GM21529 (cell line): Measurements from ENCODE around the gene TRPM8.

ENCODE experiments used
- ATAC-seq: cut with Tn5 transposase; IDR thresholded peaks from one replicate; pipeline ENCODE4 v1.9.1; 2021; ENCODE audit not compliant: unreplicated experiment

TRPM8 gene

GRCh38 chr2:234038076-234038802 is 121.1 kb downstream of the TRPM8 start:
- ATAC-seq: no peak

- no peak for ATAC-seq
These were observed 127.0 kb downstream of the TRPM8 start for GRCh38 chr2:234044157-234044556.

- no peak for ATAC-seq
These were observed 129.3 kb downstream of the TRPM8 start for GRCh38 chr2:234046521-234046920.

- ATAC-seq: no peak
These were observed 130.2 kb downstream of the TRPM8 start for GRCh38 chr2:234047361-234047760.

- ATAC-seq: no peak
These were observed 130.9 kb downstream of the TRPM8 start for GRCh38 chr2:234048049-234048448.

DNA sequence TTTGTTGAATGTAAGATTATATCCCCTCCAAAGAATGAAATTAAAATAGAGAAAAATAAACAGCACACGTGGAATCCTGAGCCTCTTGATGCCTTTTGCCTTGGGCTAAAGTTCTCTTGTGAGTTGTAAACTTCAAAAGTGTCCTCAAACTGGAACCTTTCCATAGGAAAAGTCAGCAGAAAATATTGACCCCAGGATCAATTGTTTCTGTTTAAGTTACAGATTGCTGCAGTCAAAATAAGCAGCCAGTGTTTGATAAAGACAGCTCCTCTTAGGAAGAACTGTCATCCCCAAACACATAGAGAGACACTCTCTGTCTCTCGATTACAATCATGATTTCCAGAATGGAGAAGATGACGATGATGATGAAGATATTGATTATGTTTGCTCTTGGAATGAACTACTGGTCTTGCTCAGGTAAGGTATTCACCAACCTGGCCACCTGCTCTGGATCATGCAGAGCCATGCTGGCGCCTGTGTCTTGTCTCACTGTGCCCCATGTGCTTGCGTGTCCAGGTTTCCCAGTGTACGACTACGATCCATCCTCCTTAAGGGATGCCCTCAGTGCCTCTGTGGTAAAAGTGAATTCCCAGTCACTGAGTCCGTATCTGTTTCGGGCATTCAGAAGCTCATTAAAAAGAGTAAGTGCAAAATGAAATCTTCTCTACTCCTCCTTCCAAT is 133.4 kb downstream of the TRPM8 start, which contains the start of gene SPP2:
TSS of gene SPP2 (plus strand) at position 248 of the 681 bp plus-strand sequence. CDS start at position 333, 85 bp downstream.
- no peak for ATAC-seq

DNA sequence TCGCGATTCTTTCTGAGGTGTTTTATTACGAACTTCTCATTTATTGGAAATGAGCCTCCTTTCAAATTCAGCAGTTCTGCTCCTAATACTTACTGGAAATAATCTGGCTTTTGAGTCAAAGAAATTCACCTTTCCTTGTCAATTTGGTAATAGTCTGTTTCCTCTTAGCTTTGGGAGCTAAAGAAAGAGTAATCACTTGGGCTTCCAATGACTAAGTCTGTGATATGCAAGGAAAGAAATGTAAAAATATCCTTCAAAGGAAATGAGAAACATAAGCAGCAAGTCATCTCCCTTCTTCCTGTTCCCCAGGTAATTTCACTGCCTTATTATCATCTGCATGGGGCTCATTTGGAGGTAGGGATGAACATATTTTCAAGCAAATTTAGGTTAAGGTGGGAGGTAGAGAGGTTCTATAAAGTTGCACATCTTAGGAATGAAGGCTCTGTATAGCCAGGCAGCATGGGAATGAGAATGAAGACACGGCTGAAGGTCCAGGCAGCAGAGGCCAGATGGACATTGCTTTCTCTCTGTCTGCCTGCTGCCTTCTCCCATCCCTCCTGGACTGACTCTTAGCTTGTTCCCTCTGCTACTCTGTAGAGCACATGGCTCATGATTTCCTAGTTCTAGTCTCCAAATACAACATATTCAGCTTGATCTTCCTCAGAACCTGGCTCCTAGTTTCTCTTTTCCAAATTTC is 134.3 kb downstream of the TRPM8 start:
- ATAC-seq: no peak

DNA sequence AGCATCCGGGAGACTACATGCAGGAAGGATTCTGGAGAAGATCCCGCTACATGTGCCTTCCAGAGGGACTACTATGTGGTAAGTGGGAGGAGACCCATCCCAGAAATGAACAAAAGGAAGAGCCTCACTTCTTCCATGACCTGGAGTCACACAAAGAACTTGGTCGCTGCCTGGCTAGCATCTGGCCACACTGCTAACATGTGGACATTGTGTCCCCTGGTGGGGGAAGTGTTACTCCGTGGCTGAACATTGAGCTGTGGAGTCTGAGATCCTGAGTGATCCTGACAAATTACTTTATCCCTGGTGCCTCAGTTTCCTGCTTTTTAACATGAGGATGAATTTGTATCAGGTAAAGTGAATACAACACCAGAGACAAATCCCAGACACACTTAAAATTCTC is 141.7 kb downstream of the TRPM8 start:
- ATAC-seq: no peak

DNA sequence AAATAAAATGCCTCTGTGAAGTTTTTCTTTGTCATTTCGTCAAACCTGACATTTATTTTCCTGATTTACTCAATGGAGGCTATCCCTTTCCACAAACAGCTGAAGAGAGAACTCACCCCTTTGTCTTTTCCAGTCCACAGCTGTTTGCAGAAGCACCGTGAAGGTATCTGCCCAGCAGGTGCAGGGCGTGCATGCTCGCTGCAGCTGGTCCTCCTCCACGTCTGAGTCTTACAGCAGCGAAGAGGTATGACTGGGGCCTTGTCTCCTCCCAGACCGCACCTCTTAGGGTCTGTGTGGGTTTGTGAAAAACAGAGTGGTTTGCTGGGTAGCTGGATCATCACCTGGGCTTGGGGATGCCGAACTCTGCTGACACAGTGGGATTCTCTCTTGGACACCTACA is 143.1 kb downstream of the TRPM8 start:
- ATAC-seq: no peak

- no peak for ATAC-seq
These were observed 144.6 kb downstream of the TRPM8 start for GRCh38 chr2:234061624-234062257.

DNA sequence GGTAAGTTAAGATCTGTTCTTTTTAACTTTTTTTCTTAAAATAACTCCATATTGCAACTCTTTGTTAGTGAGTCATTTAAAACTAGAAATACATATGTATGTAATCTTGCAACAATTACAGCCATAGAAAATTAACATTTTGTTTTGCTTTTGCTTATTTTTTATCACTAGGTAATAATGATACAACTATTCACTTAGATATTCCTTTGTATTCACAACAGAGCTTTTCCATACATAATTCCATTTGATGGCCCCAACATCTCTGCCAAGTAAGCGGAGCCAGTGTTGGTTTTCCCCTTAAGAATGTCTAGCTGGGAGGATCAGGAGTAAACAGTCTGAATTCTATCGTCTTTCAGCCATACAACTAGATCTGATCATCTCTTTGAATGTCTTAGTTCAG is 149.4 kb downstream of the TRPM8 start:
- no peak for ATAC-seq
